Large intestine (tissue), 3 donors: ENCODE measurements around the gene SH3PXD2A. TPM values are rescaled to one million over a fixed set of nuclear protein-coding genes. Genes with fewer than 3 reads are reported as not detected.
A peak's percentile ranks its signal among the peaks of the same experiment; 100 is the strongest.

ENCODE experiments used
- DNase-seq, 2 donors: peaks; one replicate each; pipeline versions ENCODE4 v3.0.0 to v3.0.0-alpha.2; 2013
- H3K27ac ChIP-seq: one replicate; pipeline ENCODE4 v1.5.1; 2013; ENCODE audit warnings: low read length
- H3K27me3 ChIP-seq: 2 replicates; pipeline ENCODE4 v1.6.1; 2013; ENCODE audit warnings: low read length; ENCODE audit not compliant: control insufficient read depth, insufficient read depth
- H3K36me3 ChIP-seq: 2 replicates; pipeline ENCODE4 v1.6.1; 2013; ENCODE audit warnings: low read length; ENCODE audit not compliant: control insufficient read depth, insufficient read depth
- H3K4me1 ChIP-seq: one replicate; pipeline ENCODE4 v1.6.1; 2013; ENCODE audit warnings: low read length; ENCODE audit not compliant: control insufficient read depth, insufficient read depth
- H3K4me3 ChIP-seq: one replicate; pipeline ENCODE4 v1.5.1; 2013; ENCODE audit warnings: low read length
- H3K9me3 ChIP-seq: one replicate; pipeline ENCODE4 v1.6.1; 2013; ENCODE audit warnings: mild to moderate bottlenecking, low read depth, low read length, moderate library complexity; ENCODE audit not compliant: control insufficient read depth
- WGBS: methylation state at CpG from one replicate; pipeline ENCODE4 v1.1.5; 2013; ENCODE audit warnings: low lambda C conversion rate; ENCODE audit not compliant: insufficient coverage; 5-methylcytosine and 5-hydroxymethylcytosine counted together
- polyA plus RNA-seq: library from polyadenylated mRNA; unstranded; fragments of 120-200 nt; gene quantifications from one replicate; pipeline ENCODE4 v1.2.1, GENCODE V29; 2013

SH3PXD2A gene
- polyA plus RNA-seq, 1 donor, result 32.0 TPM

DNA sequence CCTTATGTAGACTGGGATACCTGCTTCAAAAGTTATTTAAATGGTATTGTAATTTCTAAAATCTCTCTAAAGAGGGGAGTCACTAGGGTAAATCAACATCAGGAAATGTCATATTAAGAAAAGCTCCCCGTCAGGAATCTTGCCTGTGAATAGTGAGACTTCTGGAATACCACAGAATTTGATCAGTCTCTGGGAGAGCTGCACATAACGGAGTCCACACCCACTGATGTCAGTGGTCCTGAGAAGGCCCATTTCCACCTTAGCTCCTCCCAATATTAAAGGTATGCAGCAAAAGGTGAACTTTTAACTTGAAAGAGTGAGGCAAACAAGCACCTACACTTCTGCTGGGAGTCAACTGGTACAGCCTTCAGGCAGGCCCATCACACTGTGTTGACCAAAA, 35.3 kb upstream of the SH3PXD2A start:
- no peaks in the 10 kb centered on the region for H3K9me3 ChIP-seq
- DNase-seq, result no peak
- H3K4me1 ChIP-seq, result peaks cover 38% of the 10 kb centered on the region
- H3K27me3 ChIP-seq, result no peaks in the 10 kb centered on the region
- peaks cover 12% of the 10 kb centered on the region for H3K36me3 ChIP-seq
- H3K27ac ChIP-seq, result peak overlapping the region; percentile 75
- no peak overlapping the region for H3K4me3 ChIP-seq
- WGBS, result no CpG with 5 or more reads among the region's 2 CpGs

DNA sequence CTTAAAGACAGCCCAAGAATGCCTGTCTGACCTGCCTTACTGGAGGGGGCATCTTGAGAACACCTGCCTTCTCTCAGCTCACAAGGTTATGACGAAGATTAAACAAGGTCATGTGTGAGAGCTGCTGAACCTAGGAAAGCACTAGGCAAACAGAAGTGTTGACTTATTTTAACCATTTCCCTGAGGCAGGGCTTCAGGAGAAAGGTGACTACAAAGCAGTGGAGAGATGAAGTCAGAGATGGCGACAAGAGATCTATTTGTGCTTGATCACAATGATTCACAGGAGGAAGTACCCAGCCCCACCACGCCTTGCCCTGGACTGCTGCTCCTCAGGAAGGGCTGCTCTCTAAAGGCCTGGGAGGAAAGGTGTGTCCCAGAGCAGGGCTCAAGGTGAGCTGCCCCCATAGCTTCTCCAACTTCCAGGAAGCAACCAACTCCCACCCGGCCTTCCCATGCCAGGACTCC, 34.9 kb upstream of the SH3PXD2A start:
- Histone ChIP-seq H3K27ac (peak overlapping the region; percentile 75), H3K9me3 (no peaks in the 10 kb centered on the region), H3K4me3 (no peak overlapping the region), H3K36me3 (peaks cover 8% of the 10 kb centered on the region), H3K4me1 (peaks cover 38% of the 10 kb centered on the region), H3K27me3 (no peaks in the 10 kb centered on the region)
- peak; percentile 62 to 82 for DNase-seq
- WGBS, result no CpG with 5 or more reads among the region's 4 CpGs

DNA sequence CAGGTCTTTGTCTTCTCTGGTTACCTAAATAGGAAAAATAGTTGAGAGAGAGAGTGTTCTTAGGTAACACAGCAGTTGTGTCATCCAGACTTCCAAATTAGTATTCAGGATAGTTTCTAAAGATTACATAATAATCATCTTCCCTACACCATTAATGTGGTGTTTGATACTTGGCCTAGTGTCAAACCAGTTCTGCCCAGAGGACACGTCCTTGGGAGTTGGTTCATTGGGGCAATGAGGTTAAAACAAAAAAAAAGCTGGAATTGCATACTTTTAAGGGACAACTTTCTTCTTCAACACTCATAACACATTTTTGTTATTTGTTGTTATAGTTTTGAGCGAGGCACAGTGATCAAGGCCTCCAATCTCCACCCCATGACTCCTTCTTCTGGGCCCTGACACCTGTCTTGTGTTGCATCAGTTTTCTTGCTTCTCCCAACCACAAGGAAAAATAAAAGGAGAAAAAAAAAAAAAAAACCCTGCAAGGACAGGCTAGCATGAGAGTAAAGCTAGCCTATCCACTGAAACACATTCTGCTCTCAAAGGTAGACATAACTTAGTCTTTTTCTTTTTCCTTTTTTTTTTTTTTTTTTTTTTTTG, 33.8 kb upstream of the SH3PXD2A start:
- H3K27ac ChIP-seq, result peak overlapping the region; percentile 75
- 83% methylated on average over 1 of the region's 2 CpGs for WGBS
- no peaks in the 10 kb centered on the region for H3K27me3 ChIP-seq
- H3K36me3 ChIP-seq, result peaks cover 12% of the 10 kb centered on the region
- peaks cover 38% of the 10 kb centered on the region for H3K4me1 ChIP-seq
- no peaks in the 10 kb centered on the region for H3K9me3 ChIP-seq
- no peak for DNase-seq
- no peak overlapping the region for H3K4me3 ChIP-seq

DNA sequence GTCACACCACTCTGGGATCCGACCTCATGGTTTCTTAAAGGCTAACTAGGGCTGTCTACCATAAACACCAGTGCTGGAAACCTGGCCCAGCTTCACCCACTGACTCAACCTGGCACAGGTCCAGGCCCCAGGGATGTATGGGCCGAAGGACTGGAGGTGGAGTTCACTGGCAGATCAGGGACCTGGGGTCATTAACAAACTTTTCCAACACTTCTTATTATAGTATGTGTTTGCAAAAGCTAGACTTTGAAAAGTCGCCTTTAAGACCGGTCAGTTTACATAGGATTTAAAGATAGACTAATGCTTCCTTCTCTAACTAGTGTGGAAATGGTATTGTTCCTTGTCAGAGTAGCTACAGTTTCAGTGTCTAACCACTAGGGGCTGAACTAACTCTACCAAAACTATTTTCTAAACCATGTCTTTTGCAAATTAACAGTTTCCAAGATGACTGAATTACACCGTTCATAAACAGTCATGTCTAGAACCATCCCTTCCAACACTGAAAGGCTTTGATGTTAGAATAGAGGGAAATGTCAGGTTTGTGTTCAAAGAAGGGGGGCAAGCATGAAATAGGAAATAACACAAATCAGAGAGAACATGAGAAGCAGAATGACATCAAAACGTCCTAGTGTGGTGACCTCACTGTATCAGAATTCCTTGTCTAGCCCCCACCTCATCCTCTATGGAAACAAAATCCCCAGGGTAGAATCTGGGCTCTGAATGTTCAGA, 32.9 kb upstream of the SH3PXD2A start:
- Histone ChIP-seq H3K4me1 (peaks cover 38% of the 10 kb centered on the region), H3K4me3 (no peak overlapping the region), H3K9me3 (no peaks in the 10 kb centered on the region), H3K27me3 (no peaks in the 10 kb centered on the region), H3K27ac (peak overlapping the region; percentile 75), H3K36me3 (peaks cover 12% of the 10 kb centered on the region)
- WGBS, result no CpG with 5 or more reads among the region's 6 CpGs
- DNase-seq, result peak; percentile 91 to 96

DNA sequence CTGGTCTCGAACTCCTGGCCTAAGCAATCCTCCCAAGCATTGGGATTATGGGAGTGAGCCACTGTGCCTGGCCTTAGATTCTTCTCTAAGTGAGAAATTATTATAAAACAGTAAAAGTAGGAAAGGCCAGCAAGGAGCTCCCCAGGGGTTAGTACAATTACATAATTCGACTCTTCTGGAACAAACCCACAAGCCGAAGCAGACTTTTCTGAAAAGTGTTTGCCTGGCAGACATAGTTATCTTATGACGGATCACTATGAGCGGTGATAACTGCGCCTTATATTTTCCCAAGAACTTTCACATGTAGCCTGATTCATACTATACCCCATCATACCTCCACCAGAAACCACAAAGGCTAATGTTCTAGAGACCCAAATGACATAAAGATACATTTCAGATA, 30.2 kb upstream of the SH3PXD2A start:
- DNase-seq, result no peak
- Histone ChIP-seq H3K36me3 (peaks cover 23% of the 10 kb centered on the region), H3K9me3 (no peaks in the 10 kb centered on the region), H3K4me3 (no peak overlapping the region), H3K27ac (no peak overlapping the region), H3K4me1 (peaks cover 35% of the 10 kb centered on the region), H3K27me3 (no peaks in the 10 kb centered on the region)
- 100% methylated on average over 2 of the region's 6 CpGs for WGBS

DNA sequence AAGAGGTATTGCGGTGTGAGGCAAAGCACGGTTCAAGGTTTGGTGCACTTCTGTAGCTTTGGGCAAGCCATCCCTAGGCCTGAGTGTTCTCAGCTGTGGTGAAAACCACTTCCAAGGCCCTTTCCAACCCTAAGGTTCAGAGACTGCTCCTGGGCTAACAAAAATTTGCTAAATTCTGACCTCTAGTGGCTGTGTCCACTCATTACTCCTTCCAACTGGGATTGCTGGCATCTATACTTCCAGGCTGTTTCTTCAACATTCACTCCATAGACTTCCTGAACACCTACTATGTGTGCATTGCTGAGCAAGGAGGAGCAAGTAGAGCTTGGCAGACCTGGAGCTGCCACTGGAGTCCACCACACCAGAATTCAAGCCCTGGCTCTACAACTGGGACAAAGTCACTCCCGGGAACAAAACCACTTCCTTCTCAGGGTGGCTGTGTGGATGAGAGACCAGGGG, 29.3 kb upstream of the SH3PXD2A start:
- Histone ChIP-seq H3K36me3 (peaks cover 29% of the 10 kb centered on the region), H3K27me3 (no peaks in the 10 kb centered on the region), H3K9me3 (no peaks in the 10 kb centered on the region), H3K4me3 (no peak overlapping the region), H3K27ac (no peak overlapping the region), H3K4me1 (peaks cover 26% of the 10 kb centered on the region)
- peak; percentile 31 to 53 for DNase-seq
- WGBS, result no CpG with 5 or more reads among the region's 3 CpGs

DNA sequence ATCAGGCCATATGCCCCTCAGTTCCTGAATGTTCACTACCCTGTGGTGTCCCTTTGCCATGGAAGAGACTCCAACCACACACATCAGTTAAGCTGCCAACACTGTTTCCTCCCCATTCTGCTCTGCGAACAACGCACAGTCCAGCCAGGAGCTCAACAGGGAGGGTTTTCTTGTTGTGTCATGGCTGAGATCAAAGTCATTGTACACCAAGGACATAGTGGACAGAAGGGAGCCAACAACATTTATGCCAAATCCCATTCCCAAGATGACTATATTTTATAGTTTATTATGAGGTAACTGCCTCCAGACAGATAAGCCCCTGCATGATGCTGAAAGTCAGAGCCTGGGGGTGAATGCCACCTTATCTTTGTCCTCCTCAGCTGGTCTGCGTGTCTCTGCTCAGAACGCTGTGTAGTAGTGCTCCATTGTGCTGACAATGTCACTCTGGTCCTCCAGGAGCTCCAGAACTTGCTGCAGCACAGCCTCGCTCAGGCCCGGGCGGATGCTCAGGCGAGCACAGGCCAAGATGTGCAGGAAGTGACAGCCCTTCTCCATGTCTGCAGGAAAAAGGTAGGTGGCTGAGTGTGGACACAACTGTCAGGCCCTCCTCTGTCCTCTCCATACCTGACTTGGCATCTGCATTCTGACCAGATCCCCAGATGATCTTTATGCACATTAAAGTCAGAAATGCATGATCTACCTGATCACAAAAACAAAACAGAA, 27.1 kb upstream of the SH3PXD2A start:
- no peaks in the 10 kb centered on the region for H3K27me3 ChIP-seq
- no peaks in the 10 kb centered on the region for H3K9me3 ChIP-seq
- DNase-seq, result no peak
- H3K27ac ChIP-seq, result no peak overlapping the region
- H3K36me3 ChIP-seq, result peaks cover 33% of the 10 kb centered on the region
- H3K4me1 ChIP-seq, result peaks cover 6% of the 10 kb centered on the region
- WGBS, result no CpG with 5 or more reads among the region's 8 CpGs
- H3K4me3 ChIP-seq, result no peak overlapping the region

DNA sequence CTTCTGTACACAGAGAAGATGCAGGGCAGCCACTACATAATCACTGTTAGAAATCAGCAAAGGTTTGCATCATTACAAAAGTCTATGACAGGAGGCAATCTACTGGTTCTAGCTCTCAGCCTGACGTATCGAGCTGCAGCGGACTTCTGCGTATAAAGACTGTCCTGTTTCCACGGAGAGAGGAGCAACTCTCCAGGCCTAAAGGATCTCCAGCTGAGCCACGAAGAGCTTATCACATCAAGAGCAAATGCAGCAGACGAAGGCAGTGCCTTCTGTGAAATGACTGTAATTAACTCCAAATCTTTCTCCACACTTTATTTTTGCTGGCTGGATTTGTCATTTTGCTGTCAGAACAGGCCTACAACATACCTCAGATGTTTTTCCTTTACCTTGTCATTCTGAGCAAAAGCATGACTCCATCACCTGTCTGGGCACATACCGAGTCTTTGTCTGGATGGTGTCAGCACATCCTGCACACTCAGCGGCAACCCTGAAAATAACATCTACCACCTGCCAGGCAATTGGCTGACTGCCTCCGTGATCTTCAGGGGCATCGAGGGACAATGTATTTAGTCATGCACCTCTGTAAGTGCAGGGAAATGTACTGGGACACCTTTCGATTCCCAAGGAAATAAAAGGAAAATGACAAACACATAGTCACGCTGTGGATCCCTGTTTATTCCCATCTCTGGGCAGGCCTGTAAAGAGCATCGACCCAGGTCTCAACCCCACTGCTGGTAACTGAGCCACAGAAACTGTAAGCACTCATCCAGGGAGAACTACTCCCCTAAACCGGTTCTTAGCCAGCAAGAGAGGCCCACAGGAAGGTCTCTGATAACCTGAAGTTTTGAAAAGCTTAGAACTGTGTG, 26.3 kb upstream of the SH3PXD2A start:
- Histone ChIP-seq H3K4me3 (no peak overlapping the region), H3K27me3 (no peaks in the 10 kb centered on the region), H3K4me1 (no peaks in the 10 kb centered on the region), H3K9me3 (no peaks in the 10 kb centered on the region), H3K27ac (no peak overlapping the region), H3K36me3 (peaks cover 33% of the 10 kb centered on the region)
- DNase-seq, result no peak
- WGBS, result no CpG with 5 or more reads among the region's 15 CpGs

DNA sequence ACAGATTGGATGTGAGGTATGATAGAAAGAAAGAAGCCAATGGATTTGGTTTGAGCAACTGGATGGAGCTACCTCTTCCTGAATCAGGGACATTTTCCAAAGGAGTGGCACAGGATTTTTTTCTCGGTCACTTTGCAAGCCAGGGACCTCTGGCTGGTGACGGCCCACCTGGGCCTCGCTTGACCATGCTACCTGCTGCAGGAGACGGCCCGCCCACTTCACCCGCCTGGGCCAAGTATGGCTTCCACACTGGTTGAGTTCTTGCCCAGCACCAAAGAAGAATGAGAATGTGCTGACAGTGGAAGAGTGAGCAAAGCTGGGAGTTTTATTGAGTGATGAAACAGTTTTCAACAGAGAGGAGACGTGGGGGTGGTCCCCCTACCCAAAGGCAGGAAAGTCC, 24.5 kb upstream of the SH3PXD2A start:
- no peaks in the 10 kb centered on the region for H3K9me3 ChIP-seq
- WGBS, result 100% methylated on average over 4 of the region's 7 CpGs
- no peaks in the 10 kb centered on the region for H3K4me1 ChIP-seq
- no peak overlapping the region for H3K4me3 ChIP-seq
- H3K36me3 ChIP-seq, result peaks cover 30% of the 10 kb centered on the region
- no peaks in the 10 kb centered on the region for H3K27me3 ChIP-seq
- no peak overlapping the region for H3K27ac ChIP-seq
- no peak for DNase-seq

DNA sequence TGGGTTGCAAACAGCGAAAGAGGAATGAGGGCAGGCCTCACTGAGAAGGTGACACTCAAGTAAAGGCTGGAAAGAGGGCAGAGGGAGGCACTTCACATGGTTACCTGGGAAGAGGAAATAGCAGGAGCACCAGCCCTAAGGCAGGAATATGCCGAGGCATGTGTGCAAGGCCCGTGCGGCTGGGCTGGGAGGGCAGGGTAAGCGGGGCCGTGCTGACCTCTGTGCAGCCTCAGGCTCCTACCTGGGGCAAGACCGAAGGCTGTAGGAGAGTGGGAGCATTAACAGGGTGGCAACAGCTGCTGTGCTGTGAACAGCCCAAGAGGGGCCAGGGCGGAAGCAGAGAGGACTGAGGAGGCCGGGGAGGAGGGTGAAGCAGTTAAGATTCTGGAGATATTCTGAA, 24.0 kb upstream of the SH3PXD2A start:
- H3K36me3 ChIP-seq, result peaks cover 29% of the 10 kb centered on the region
- H3K27me3 ChIP-seq, result no peaks in the 10 kb centered on the region
- DNase-seq, result no peak
- H3K4me1 ChIP-seq, result no peaks in the 10 kb centered on the region
- no peak overlapping the region for H3K4me3 ChIP-seq
- no peak overlapping the region for H3K27ac ChIP-seq
- WGBS, result 50% methylated on average over 2 of the region's 9 CpGs
- H3K9me3 ChIP-seq, result no peaks in the 10 kb centered on the region
